MM.1S (cell line): ENCODE measurements around the gene MLXIPL.
"Not testable (repeated sequence)": the region's sequence is repeated elsewhere in the genome, so short reads cannot be mapped to it uniquely, and the experiment has no call there.

Source experiments
- DNase-seq: peaks from one replicate; pipeline ENCODE4 v3.0.0-alpha.2; 2015
- H2AFZ ChIP-seq: fragments of 300-600 bp; sonication (generic); 2 replicates; pipeline ENCODE4 v1.6.0; 2016; ENCODE audit warnings: antibody characterized with exemption, low read length
- H3F3A ChIP-seq: fragments of 300-600 bp; sonication (generic); 2 replicates; pipeline ENCODE4 v1.6.1; 2016; ENCODE audit warnings: mild to moderate bottlenecking, antibody characterized with exemption, low read length, moderate library complexity, mixed read lengths; ENCODE audit not compliant: insufficient read depth
- H3K27ac ChIP-seq: fragments of 300-600 bp; sonication (generic); 2 replicates; pipeline ENCODE4 v1.5.1; 2016; ENCODE audit warnings: mild to moderate bottlenecking, low read length
- H3K27me3 ChIP-seq: fragments of 300-600 bp; sonication (generic); replicated peaks from 2 replicates; pipeline ENCODE4 v1.6.0; 2016; ENCODE audit warnings: low read length; ENCODE audit not compliant: insufficient read depth
- H3K36me3 ChIP-seq: fragments of 300-600 bp; sonication (generic); replicated peaks from 2 replicates; pipeline ENCODE4 v1.6.1; 2016; ENCODE audit warnings: mild to moderate bottlenecking, low read length, mixed read lengths; ENCODE audit not compliant: insufficient read depth
- H3K4me1 ChIP-seq: fragments of 300-600 bp; sonication (generic); 2 replicates; pipeline ENCODE4 v1.6.1; 2016; ENCODE audit warnings: low read length, mixed read lengths
- H3K4me2 ChIP-seq: fragments of 300-600 bp; sonication (generic); 2 replicates; pipeline ENCODE4 v1.6.0; 2016; ENCODE audit warnings: low read depth, low read length
- H3K4me3 ChIP-seq: fragments of 300-600 bp; sonication (generic); 2 replicates; pipeline ENCODE4 v1.5.1; 2016; ENCODE audit warnings: low read length, mixed read lengths
- H3K79me2 ChIP-seq: fragments of 300-600 bp; sonication (generic); 2 replicates; pipeline ENCODE4 v1.6.1; 2016; ENCODE audit warnings: mixed run types, low read length, mixed read lengths
- H3K9ac ChIP-seq: fragments of 300-600 bp; sonication (generic); 2 replicates; pipeline ENCODE4 v1.6.1; 2016; ENCODE audit warnings: low read length, mixed read lengths
- H3K9me2 ChIP-seq: fragments of 300-600 bp; sonication (generic); replicated peaks from 2 replicates; pipeline ENCODE4 v1.6.1; 2016; ENCODE audit warnings: mild to moderate bottlenecking, low read length, mixed read lengths; ENCODE audit not compliant: insufficient read depth
- H3K9me3 ChIP-seq: fragments of 300-600 bp; sonication (generic); replicated peaks from 2 replicates; pipeline ENCODE4 v1.6.1; 2016; ENCODE audit warnings: mild to moderate bottlenecking, low read length, mixed read lengths; ENCODE audit not compliant: insufficient read depth
- H4K20me1 ChIP-seq: fragments of 300-600 bp; sonication (generic); 2 replicates; pipeline ENCODE4 v1.6.1; 2016; ENCODE audit warnings: mild to moderate bottlenecking, low read length, moderate library complexity, mixed read lengths; ENCODE audit not compliant: insufficient read depth
- CTCF ChIP-seq: fragments of 300-600 bp; sonication (generic); IDR thresholded peaks from 2 replicates; pipeline ENCODE4 v1.5.1; 2016; ENCODE audit warnings: antibody characterized with exemption, low read length, mixed read lengths
- EZH2 ChIP-seq: fragments of 300-600 bp; sonication (generic); optimal IDR thresholded peaks from 2 replicates; pipeline ENCODE3; 2017; ENCODE audit warnings: low read depth, mild to moderate bottlenecking, antibody characterized with exemption, low read length, mixed read lengths
- EZH2phosphoT487 ChIP-seq: fragments of 300-600 bp; sonication (generic); IDR thresholded peaks from 2 replicates; pipeline ENCODE4 v1.6.1; 2018; ENCODE audit warnings: antibody characterized with exemption, low read length

Gene MLXIPL

GRCh38 chr7:73585196-73585595 lies 39.1 kb downstream of the MLXIPL start:
- Histone ChIP-seq H4K20me1 (no peaks in the 10 kb centered on the region), H3K9ac (no peak overlapping the region), H3K27ac (no peak overlapping the region), H3K4me3 (no peak overlapping the region), H3K4me1 (no peaks in the 10 kb centered on the region), H3K4me2 (no peak overlapping the region), H3K79me2 (no peaks in the 10 kb centered on the region), H3K9me3 (no peaks in the 10 kb centered on the region), H3K27me3 (no peaks in the 10 kb centered on the region), H3F3A (no peaks in the 10 kb centered on the region), H3K9me2 (no peaks in the 10 kb centered on the region), H2AFZ (no peak overlapping the region), H3K36me3 (no peaks in the 10 kb centered on the region)
- DNase-seq = no peak
- TF ChIP-seq EZH2 = no peak
- no peak for TF ChIP-seq EZH2phosphoT487
- no peak for TF ChIP-seq CTCF

DNA sequence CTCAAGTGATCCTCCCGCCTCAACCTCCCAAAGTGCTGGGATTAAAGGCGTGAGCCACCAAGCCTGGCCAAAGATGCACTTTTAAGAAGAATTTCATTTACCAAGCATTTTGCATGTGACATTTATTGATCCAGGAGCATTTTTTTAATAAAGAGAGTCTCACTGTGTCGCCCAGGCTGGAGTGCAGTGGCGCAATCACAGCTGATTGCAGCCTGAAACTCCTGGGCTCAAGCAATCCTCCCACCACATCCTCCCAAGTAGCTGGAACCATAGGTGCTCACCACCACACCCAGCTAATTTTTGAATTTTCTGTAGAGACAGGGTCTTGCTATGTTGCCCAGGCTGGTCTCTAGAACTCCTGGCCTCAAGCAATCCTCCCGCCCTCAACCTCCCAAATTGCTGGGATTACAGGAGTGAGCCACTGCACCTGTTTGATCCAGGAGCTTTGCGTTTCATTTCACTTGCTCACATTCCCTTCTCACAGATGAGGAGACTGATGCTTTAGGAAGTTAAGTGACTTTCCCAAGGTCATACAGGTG lies 41.6 kb downstream of the MLXIPL start:
- TF ChIP-seq EZH2 (no peak), EZH2phosphoT487 (no peak)
- no peaks in the 10 kb centered on the region for H3K9me2 ChIP-seq
- peaks cover 4% of the 10 kb centered on the region; the same call in 1 of the 2 replicates for H3F3A ChIP-seq
- 0 out of 2 replicates have a peak, but pooled peaks cover 3% of the 10 kb centered on the region for H3K4me1 ChIP-seq
- no peak overlapping the region for H3K27ac ChIP-seq
- no peak overlapping the region for H2AFZ ChIP-seq
- H3K36me3 ChIP-seq = no peaks in the 10 kb centered on the region
- H4K20me1 ChIP-seq = no peaks in the 10 kb centered on the region
- no peak overlapping the region for H3K4me2 ChIP-seq
- no peak for DNase-seq
- H3K79me2 ChIP-seq = peaks cover 7% of the 10 kb centered on the region
- H3K9me3 ChIP-seq = no peaks in the 10 kb centered on the region
- H3K4me3 ChIP-seq = no peak overlapping the region
- H3K27me3 ChIP-seq = no peaks in the 10 kb centered on the region
- no peak overlapping the region for H3K9ac ChIP-seq

DNA sequence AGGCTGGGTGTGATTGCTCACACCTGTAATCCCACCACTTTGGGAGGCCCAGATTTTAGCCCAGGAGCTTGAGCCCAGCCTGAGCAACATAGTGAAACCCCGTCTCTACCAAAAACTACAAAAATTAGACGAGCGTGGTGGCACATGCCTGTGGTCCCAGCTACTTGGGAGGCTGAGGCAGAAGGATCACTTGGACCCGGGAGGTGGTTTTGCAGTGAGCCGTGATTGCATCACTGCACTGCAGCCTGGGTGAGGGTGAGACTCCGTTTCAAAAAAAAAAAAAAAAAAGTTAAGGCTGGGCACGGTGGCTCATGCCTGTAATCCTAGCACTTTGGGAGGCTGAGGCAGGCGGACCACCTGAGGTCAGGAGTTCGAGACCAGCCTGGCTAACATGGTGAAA lies 43.3 kb downstream of the MLXIPL start:
- H3K9ac ChIP-seq, H4K20me1 ChIP-seq, DNase-seq, H3K36me3 ChIP-seq, H3K4me1 ChIP-seq, H3K4me2 ChIP-seq, H3K4me3 ChIP-seq, H3K9me3 ChIP-seq, H3K9me2 ChIP-seq, H2AFZ ChIP-seq, H3K27me3 ChIP-seq, H3K27ac ChIP-seq, H3F3A ChIP-seq: not testable (repeated sequence)
- H3K79me2 ChIP-seq = peaks cover 24% of the 10 kb centered on the region

- peak within 1 kb of the TSS; percentile 96 for H3K4me2 ChIP-seq
- no peaks in the 10 kb centered on the region for H3K9me2 ChIP-seq
- H3F3A ChIP-seq = peaks cover 4% of the 10 kb centered on the region; the same call in 1 of the 2 replicates
- DNase-seq = peak; percentile 99
- H3K27ac ChIP-seq = peak within 1 kb of the TSS; percentile 50; the same call in 1 of the 2 replicates
- peak within 1 kb of the TSS; percentile 92 for H3K4me3 ChIP-seq
- no peaks in the 10 kb centered on the region for H4K20me1 ChIP-seq
- H3K4me1 ChIP-seq = 0 out of 2 replicates have a peak, but pooled peaks cover 3% of the 10 kb centered on the region
- H2AFZ ChIP-seq = peak within 1 kb of the TSS; percentile 88
- 0 out of 2 replicates have a peak, but pooled peaks cover 10% of the 10 kb centered on the region for H3K36me3 ChIP-seq
- peaks cover 42% of the 10 kb centered on the region for H3K79me2 ChIP-seq
- peak within 1 kb of the TSS; percentile 94 for H3K9ac ChIP-seq
- H3K27me3 ChIP-seq = no peaks in the 10 kb centered on the region
- H3K9me3 ChIP-seq = no peaks in the 10 kb centered on the region
- TF ChIP-seq EZH2phosphoT487 (no peak), EZH2 (no peak), CTCF (peak; percentile 29)
These were observed 45.8 kb downstream of the MLXIPL start, which contains the start of gene TBL2 for GRCh38 chr7:73578342-73579128. TSS of gene TBL2 (minus strand) at chr7:73578579. CDS start at chr7:73578549, 30 bp downstream.
